HEK293 (cell line): ENCODE measurements around the gene MYLK3.

ENCODE experiments used
- KLF16 ChIP-seq: fragments of 450-650 bp; formaldehyde crosslinking; IDR thresholded peaks from 2 replicates; pipeline ENCODE4 v1.5.1; 2017; ENCODE audit warnings: missing biosample characterization, missing genetic modification characterization
- SP3 ChIP-seq: fragments of 450-650 bp; formaldehyde crosslinking; IDR thresholded peaks from 2 replicates; pipeline ENCODE4 v1.5.1; 2016; ENCODE audit warnings: missing biosample characterization, missing genetic modification characterization
- TCF7L2 ChIP-seq: IDR thresholded peaks from 2 replicates; pipeline ENCODE4 v1.6.1; 2011; ENCODE audit warnings: low read depth, mild to moderate bottlenecking, inconsistent platforms, low read length, moderate library complexity, borderline replicate concordance
- YY1 ChIP-seq: fragments of 450-650 bp; formaldehyde crosslinking; IDR thresholded peaks from 2 replicates; pipeline ENCODE4 v1.5.1; 2018; ENCODE audit warnings: missing biosample characterization, missing genetic modification characterization
- ZNF121 ChIP-seq: fragments of 450-650 bp; formaldehyde crosslinking; IDR thresholded peaks from 2 replicates; pipeline ENCODE4 v1.5.1; 2016; ENCODE audit warnings: missing biosample characterization, missing genetic modification characterization
- ZNF239 ChIP-seq: fragments of 450-650 bp; formaldehyde crosslinking; IDR thresholded peaks from 2 replicates; pipeline ENCODE4 v1.5.1; 2016; ENCODE audit warnings: missing biosample characterization, missing genetic modification characterization
- ZNF514 ChIP-seq: fragments of 450-650 bp; formaldehyde crosslinking; IDR thresholded peaks from 2 replicates; pipeline ENCODE4 v1.5.1; 2016; ENCODE audit warnings: missing biosample characterization, missing genetic modification characterization
- TF ChIP-seq, protein P1 (sequence below): fragments of 450-650 bp; formaldehyde crosslinking; IDR thresholded peaks from 2 replicates; pipeline ENCODE4 v1.5.1; 2016; ENCODE audit warnings: missing biosample characterization, missing genetic modification characterization
- TF ChIP-seq, protein P2 (sequence below): fragments of 450-650 bp; formaldehyde crosslinking; IDR thresholded peaks from 2 replicates; pipeline ENCODE4 v1.5.1; 2017; ENCODE audit warnings: missing biosample characterization, mild to moderate bottlenecking, missing genetic modification characterization, moderate library complexity
- TF ChIP-seq, protein P3 (sequence below): fragments of 450-650 bp; formaldehyde crosslinking; IDR thresholded peaks from 2 replicates; pipeline ENCODE4 v1.5.1; 2017; ENCODE audit warnings: missing biosample characterization, missing genetic modification characterization
- TF ChIP-seq, protein P4 (sequence below): sonication (generic); formaldehyde crosslinking; IDR thresholded peaks from 2 replicates; pipeline ENCODE4 v1.8.1; 2022; ENCODE audit warnings: mild to moderate bottlenecking, moderate library complexity, missing genetic modification reagents
- TF ChIP-seq, protein P5 (sequence below): fragments of 450-650 bp; formaldehyde crosslinking; IDR thresholded peaks from 2 replicates; pipeline ENCODE4 v1.5.1; 2016; ENCODE audit warnings: missing biosample characterization, missing genetic modification characterization

DNA sequence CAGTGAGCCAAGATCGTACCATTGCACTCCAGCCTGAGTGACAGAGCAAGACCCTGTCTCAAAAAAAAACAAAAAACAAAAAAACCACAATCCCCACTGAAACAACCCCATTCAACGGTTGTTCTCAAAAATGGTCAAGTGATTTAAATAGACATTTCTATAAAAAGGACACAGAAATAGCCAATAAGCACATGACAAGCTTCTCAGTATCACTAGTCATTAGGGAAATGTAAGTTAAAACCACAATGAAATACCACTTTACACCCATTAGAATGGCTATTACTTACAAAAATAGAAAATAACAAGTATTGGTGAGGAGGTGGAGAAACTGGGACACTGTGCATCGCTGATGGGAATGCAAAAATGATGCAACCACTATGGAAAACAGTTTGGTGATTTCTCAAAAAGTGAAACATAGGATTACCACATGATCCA, 26.6 kb upstream of the MYLK3 start:
- TF ChIP-seq, protein P1, sequence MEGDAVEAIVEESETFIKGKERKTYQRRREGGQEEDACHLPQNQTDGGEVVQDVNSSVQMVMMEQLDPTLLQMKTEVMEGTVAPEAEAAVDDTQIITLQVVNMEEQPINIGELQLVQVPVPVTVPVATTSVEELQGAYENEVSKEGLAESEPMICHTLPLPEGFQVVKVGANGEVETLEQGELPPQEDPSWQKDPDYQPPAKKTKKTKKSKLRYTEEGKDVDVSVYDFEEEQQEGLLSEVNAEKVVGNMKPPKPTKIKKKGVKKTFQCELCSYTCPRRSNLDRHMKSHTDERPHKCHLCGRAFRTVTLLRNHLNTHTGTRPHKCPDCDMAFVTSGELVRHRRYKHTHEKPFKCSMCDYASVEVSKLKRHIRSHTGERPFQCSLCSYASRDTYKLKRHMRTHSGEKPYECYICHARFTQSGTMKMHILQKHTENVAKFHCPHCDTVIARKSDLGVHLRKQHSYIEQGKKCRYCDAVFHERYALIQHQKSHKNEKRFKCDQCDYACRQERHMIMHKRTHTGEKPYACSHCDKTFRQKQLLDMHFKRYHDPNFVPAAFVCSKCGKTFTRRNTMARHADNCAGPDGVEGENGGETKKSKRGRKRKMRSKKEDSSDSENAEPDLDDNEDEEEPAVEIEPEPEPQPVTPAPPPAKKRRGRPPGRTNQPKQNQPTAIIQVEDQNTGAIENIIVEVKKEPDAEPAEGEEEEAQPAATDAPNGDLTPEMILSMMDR (tag by site-specific recombination): no peak
- TF ChIP-seq ZNF239 (no peak), ZNF514 (tag by site-specific recombination) (no peak), TCF7L2 (no peak), SP3 (tag by site-specific recombination) (no peak), ZNF121 (tag by site-specific recombination) (no peak), YY1 (tag by site-specific recombination) (no peak), KLF16 (tag by site-specific recombination) (no peak)
- TF ChIP-seq, protein P2, sequence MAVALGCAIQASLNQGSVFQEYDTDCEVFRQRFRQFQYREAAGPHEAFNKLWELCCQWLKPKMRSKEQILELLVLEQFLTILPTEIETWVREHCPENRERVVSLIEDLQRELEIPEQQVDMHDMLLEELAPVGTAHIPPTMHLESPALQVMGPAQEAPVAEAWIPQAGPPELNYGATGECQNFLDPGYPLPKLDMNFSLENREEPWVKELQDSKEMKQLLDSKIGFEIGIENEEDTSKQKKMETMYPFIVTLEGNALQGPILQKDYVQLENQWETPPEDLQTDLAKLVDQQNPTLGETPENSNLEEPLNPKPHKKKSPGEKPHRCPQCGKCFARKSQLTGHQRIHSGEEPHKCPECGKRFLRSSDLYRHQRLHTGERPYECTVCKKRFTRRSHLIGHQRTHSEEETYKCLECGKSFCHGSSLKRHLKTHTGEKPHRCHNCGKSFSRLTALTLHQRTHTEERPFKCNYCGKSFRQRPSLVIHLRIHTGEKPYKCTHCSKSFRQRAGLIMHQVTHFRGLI (tag by site-specific recombination): no peak
- TF ChIP-seq, protein P3, sequence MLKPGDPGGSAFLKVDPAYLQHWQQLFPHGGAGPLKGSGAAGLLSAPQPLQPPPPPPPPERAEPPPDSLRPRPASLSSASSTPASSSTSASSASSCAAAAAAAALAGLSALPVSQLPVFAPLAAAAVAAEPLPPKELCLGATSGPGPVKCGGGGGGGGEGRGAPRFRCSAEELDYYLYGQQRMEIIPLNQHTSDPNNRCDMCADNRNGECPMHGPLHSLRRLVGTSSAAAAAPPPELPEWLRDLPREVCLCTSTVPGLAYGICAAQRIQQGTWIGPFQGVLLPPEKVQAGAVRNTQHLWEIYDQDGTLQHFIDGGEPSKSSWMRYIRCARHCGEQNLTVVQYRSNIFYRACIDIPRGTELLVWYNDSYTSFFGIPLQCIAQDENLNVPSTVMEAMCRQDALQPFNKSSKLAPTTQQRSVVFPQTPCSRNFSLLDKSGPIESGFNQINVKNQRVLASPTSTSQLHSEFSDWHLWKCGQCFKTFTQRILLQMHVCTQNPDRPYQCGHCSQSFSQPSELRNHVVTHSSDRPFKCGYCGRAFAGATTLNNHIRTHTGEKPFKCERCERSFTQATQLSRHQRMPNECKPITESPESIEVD (tag by site-specific recombination): no peak
- TF ChIP-seq, protein P4, sequence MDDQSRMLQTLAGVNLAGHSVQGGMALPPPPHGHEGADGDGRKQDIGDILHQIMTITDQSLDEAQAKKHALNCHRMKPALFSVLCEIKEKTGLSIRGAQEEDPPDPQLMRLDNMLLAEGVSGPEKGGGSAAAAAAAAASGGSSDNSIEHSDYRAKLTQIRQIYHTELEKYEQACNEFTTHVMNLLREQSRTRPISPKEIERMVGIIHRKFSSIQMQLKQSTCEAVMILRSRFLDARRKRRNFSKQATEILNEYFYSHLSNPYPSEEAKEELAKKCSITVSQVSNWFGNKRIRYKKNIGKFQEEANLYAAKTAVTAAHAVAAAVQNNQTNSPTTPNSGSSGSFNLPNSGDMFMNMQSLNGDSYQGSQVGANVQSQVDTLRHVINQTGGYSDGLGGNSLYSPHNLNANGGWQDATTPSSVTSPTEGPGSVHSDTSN (CRISPR knock-in tag): no peak
- TF ChIP-seq, protein P5, sequence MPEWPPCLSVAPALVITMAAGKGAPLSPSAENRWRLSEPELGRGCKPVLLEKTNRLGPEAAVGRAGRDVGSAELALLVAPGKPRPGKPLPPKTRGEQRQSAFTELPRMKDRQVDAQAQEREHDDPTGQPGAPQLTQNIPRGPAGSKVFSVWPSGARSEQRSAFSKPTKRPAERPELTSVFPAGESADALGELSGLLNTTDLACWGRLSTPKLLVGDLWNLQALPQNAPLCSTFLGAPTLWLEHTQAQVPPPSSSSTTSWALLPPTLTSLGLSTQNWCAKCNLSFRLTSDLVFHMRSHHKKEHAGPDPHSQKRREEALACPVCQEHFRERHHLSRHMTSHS (tag by site-specific recombination): no peak
